HCT116 (cell line): Measurements from ENCODE around the gene TMEM117. TPM values are rescaled to one million over a fixed set of nuclear protein-coding genes. Genes with fewer than 3 reads are reported as not detected.

Experiments
- ATAC-seq: fragments of 200-7000 bp; cut with Tn5 transposase; 2 replicates; pipeline ENCODE4 v1.9.1; 2020; ENCODE audit warnings: mild to moderate bottlenecking, moderate library complexity
- BruUV-seq: library from RNA; stranded (reverse); fragments of 400-500 nt; replicated peaks from 2 replicates; lab custom pipeline; 2021; lab: Mats Ljungman, UMichigan
- CTCF ChIA-PET: fragments of 300-600 bp; sonication (Branson Sonifier 250); formaldehyde crosslinking; loops from one replicate; lab custom pipeline; 2021; ENCODE audit warnings: antibody characterized with exemption; lab: Charles Lee
- POLR2A ChIA-PET: fragments of 300-600, 350-600 bp; sonication (Branson Sonifier 250); formaldehyde crosslinking; loops from one replicate; lab custom pipeline; 2021; ENCODE audit warnings: antibody characterized with exemption; lab: Charles Lee
- RAD21 ChIA-PET, 2 experiments: fragments of 300-600 bp; sonication (Branson Sonifier 250); formaldehyde crosslinking; loops; one replicate each; lab custom pipeline; 2023; ENCODE audit warnings: low total read pairs in 2 of 2; ENCODE audit not compliant: uncharacterized antibody in 2 of 2, unreplicated experiment in 2 of 2, low non-redundant PET in 1 of 2; lab: Charles Lee
- DNase-seq: peaks from one replicate; pipeline ENCODE4 v3.0.0-alpha.2; 2010; ENCODE audit warnings: low read depth, low spot score
- H2AFZ ChIP-seq: fragments of 200-600 bp; shearing (Covaris generic), sonication (generic); 2 replicates; pipeline ENCODE4 v1.6.1; 2017; ENCODE audit warnings: low read depth, mixed run types, mixed read lengths, antibody characterized with exemption, low read length; ENCODE audit not compliant: poor library complexity, severe bottlenecking
- H3K27ac ChIP-seq: 2 replicates; pipeline ENCODE4 v1.5.1; 2012; ENCODE audit warnings: low read depth, low read length
- H3K27me3 ChIP-seq: fragments of 200-600 bp; sonication (generic); 2 replicates; pipeline ENCODE4 v1.6.1; 2016; ENCODE audit warnings: mixed run types, low read length, mixed read lengths; ENCODE audit not compliant: insufficient read depth
- H3K36me3 ChIP-seq, 2 experiments: fragments of 200-500 bp in 1 of 2; fragments of 200-600 bp in 1 of 2; sonication (Bioruptor generic) in 1 of 2; sonication (generic) in 1 of 2; 2 replicates each; pipeline versions ENCODE4 v1.5.1 to v1.6.1; 2014 to 2016; ENCODE audit warnings: low read length in 2 of 2, inconsistent platforms in 1 of 2, mixed read lengths in 1 of 2, mixed run types in 1 of 2; ENCODE audit not compliant: insufficient read depth in 2 of 2, control insufficient read depth in 1 of 2
- H3K4me1 ChIP-seq, 2 experiments: fragments of 200-600 bp in 1 of 2; sonication (generic) in 1 of 2; 2 replicates each; pipeline versions ENCODE4 v1.5.1 to v1.6.1; 2012 to 2017; ENCODE audit warnings: low read length in 2 of 2, inconsistent platforms in 1 of 2, mild to moderate bottlenecking in 1 of 2, mixed read lengths in 1 of 2, mixed run types in 1 of 2, moderate library complexity in 1 of 2; ENCODE audit not compliant: insufficient read depth in 2 of 2, control insufficient read depth in 1 of 2
- H3K4me2 ChIP-seq: fragments of 200-600 bp; sonication (generic); 2 replicates; pipeline ENCODE4 v1.6.1; 2017; ENCODE audit warnings: mixed run types, low read length, mixed read lengths
- H3K4me3 ChIP-seq, 2 experiments: fragments of 200-600 bp in 1 of 2; sonication (generic) in 1 of 2; replicated peaks in 1 of 2; 2 replicates each; pipeline ENCODE4 v1.5.1; 2011 to 2016; ENCODE audit warnings: low read length in 2 of 2, control low read depth in 1 of 2, low read depth in 1 of 2, mild to moderate bottlenecking in 1 of 2, mixed read lengths in 1 of 2, mixed run types in 1 of 2
- H3K79me2 ChIP-seq: fragments of 200-600 bp; sonication (generic); 2 replicates; pipeline ENCODE4 v1.6.1; 2017; ENCODE audit warnings: mild to moderate bottlenecking, mixed run types, low read length, moderate library complexity, mixed read lengths; ENCODE audit not compliant: insufficient read depth
- H3K9ac ChIP-seq: fragments of 200-600 bp; sonication (generic); 2 replicates; pipeline ENCODE4 v1.6.1; 2016; ENCODE audit warnings: low read length, mixed read lengths
- H3K9me2 ChIP-seq: fragments of 200-600 bp; sonication (generic), shearing (Covaris generic); 2 replicates; pipeline ENCODE4 v1.6.1; 2017; ENCODE audit warnings: mixed run types, mild to moderate bottlenecking, moderate library complexity; ENCODE audit not compliant: insufficient read depth
- H3K9me3 ChIP-seq, 2 experiments: fragments of 200-500 bp in 1 of 2; fragments of 200-600 bp in 1 of 2; sonication (Bioruptor generic) in 1 of 2; sonication (generic) in 1 of 2; 2 replicates each; pipeline ENCODE4 v1.6.1; 2014 to 2017; ENCODE audit warnings: low read length in 2 of 2, mixed read lengths in 2 of 2, inconsistent platforms in 1 of 2, low read depth in 1 of 2, mild to moderate bottlenecking in 1 of 2, mixed run types in 1 of 2, moderate library complexity in 1 of 2; ENCODE audit not compliant: control insufficient read depth in 1 of 2, insufficient read depth in 1 of 2
- H4K20me1 ChIP-seq: fragments of 200-600 bp; sonication (generic), shearing (Covaris generic); 2 replicates; pipeline ENCODE4 v1.6.1; 2017; ENCODE audit warnings: mixed run types, mild to moderate bottlenecking, moderate library complexity; ENCODE audit not compliant: insufficient read depth
- EZH2phosphoT487 ChIP-seq: fragments of 200-600 bp; IDR thresholded peaks from 2 replicates; pipeline ENCODE4 v1.6.1; 2018; ENCODE audit warnings: antibody characterized with exemption, borderline replicate concordance
- FOSL1 ChIP-seq: IDR thresholded peaks from 2 replicates; pipeline ENCODE4 v1.6.1; 2012; ENCODE audit warnings: low read depth
- JUND ChIP-seq: IDR thresholded peaks from 2 replicates; pipeline ENCODE4 v1.6.1; 2012
- MAX ChIP-seq: IDR thresholded peaks from 2 replicates; pipeline ENCODE4 v1.6.1; 2012
- POLR2A ChIP-seq: IDR thresholded peaks from 2 replicates; pipeline ENCODE4 v1.7.0; 2011; ENCODE audit warnings: borderline replicate concordance; ENCODE audit not compliant: insufficient read depth, insufficient read length; ENCODE audit errors: extremely low read depth
- REST ChIP-seq: IDR thresholded peaks from 2 replicates; pipeline ENCODE4 v1.6.1; 2012; ENCODE audit warnings: low read depth
- intact Hi-C: fragments of 100-400 bp; cut with micrococcal nuclease; formaldehyde crosslinking; loops from 2 replicates; pipeline ENCODE4 v1.10.0; 2022
- total RNA-seq: library from RNA; stranded (reverse); gene quantifications from one replicate; pipeline ENCODE4 v1.2.1, GENCODE V29; 2021; ENCODE audit not compliant: unreplicated experiment
- TF ChIP-seq, protein P1 (sequence below): IDR thresholded peaks from 2 replicates; pipeline ENCODE4 v1.6.1; 2011; ENCODE audit warnings: mild to moderate bottlenecking, low read length, moderate library complexity; ENCODE audit not compliant: insufficient replicate concordance; ENCODE audit errors: extremely low read depth
- TF ChIP-seq, protein P2 (sequence below), 3 experiments: fragments of 200-600 bp in 1 of 3; sonication (generic) in 1 of 3; IDR thresholded peaks in 2 of 3; conservative IDR thresholded peaks in 1 of 3; 2 replicates each; pipeline ENCODE4 v1.5.1; 2012 to 2017; ENCODE audit warnings: low read depth in 2 of 3, low read length in 2 of 3, antibody characterized with exemption in 1 of 3, borderline replicate concordance in 1 of 3, control low read depth in 1 of 3, mild to moderate bottlenecking in 1 of 3, mixed read lengths in 1 of 3, mixed run types in 1 of 3, moderate library complexity in 1 of 3; ENCODE audit not compliant: insufficient read depth in 1 of 3

The TMEM117 gene
- total RNA-seq, 1 experiment from 2014 or later = 3.6 TPM

DNA sequence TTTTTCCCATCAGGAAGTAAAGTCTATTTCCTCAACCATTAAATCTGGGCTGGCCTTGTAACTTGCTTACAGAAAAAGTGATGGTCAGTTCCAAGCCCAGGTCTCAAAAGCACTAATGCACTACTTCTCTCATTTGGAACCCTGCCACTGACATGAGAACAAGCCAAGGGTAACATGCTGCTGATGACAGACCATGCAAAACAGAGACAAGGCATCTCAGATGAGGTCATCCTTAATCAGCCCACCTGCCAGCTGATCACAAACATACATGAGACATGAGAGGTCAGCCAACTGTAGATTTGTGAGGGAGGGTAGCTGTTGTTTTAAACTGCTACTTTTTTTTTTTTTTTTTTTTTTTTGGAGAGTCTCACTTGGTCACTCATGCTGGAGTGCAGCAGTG, 45.9 kb upstream of the TMEM117 start (continued):
- TF ChIP-seq, protein P1, sequence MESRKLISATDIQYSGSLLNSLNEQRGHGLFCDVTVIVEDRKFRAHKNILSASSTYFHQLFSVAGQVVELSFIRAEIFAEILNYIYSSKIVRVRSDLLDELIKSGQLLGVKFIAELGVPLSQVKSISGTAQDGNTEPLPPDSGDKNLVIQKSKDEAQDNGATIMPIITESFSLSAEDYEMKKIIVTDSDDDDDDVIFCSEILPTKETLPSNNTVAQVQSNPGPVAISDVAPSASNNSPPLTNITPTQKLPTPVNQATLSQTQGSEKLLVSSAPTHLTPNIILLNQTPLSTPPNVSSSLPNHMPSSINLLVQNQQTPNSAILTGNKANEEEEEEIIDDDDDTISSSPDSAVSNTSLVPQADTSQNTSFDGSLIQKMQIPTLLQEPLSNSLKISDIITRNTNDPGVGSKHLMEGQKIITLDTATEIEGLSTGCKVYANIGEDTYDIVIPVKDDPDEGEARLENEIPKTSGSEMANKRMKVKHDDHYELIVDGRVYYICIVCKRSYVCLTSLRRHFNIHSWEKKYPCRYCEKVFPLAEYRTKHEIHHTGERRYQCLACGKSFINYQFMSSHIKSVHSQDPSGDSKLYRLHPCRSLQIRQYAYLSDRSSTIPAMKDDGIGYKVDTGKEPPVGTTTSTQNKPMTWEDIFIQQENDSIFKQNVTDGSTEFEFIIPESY = no peak
- TF ChIP-seq, protein P2, sequence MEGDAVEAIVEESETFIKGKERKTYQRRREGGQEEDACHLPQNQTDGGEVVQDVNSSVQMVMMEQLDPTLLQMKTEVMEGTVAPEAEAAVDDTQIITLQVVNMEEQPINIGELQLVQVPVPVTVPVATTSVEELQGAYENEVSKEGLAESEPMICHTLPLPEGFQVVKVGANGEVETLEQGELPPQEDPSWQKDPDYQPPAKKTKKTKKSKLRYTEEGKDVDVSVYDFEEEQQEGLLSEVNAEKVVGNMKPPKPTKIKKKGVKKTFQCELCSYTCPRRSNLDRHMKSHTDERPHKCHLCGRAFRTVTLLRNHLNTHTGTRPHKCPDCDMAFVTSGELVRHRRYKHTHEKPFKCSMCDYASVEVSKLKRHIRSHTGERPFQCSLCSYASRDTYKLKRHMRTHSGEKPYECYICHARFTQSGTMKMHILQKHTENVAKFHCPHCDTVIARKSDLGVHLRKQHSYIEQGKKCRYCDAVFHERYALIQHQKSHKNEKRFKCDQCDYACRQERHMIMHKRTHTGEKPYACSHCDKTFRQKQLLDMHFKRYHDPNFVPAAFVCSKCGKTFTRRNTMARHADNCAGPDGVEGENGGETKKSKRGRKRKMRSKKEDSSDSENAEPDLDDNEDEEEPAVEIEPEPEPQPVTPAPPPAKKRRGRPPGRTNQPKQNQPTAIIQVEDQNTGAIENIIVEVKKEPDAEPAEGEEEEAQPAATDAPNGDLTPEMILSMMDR (IDR thresholded peaks at IDR 0.05 in 2 of 3, conservative IDR thresholded peaks at IDR 0.05 in 1 of 3; ENCODE audit: borderline replicate concordance in 1 of 3, insufficient read depth in 1 of 3, low read depth in 2 of 3, low read length in 2 of 3) = no peak
- TF ChIP-seq FOSL1 = no peak
- no peak for TF ChIP-seq EZH2phosphoT487
- TF ChIP-seq POLR2A = no peak
- no peak for TF ChIP-seq MAX
- no peak for TF ChIP-seq JUND

- no peaks in the 10 kb centered on the region for H3K9me2 ChIP-seq
- CTCF ChIA-PET = no interaction called here
- peaks cover 34 to 46% of the 10 kb centered on the region in 2 experiments for H3K36me3 ChIP-seq
- H3K9ac ChIP-seq = no peak overlapping the region
- no peaks in the 10 kb centered on the region; the same call in 1 of the 2 replicates for H3K79me2 ChIP-seq
- H3K4me1 ChIP-seq = no peaks in the 10 kb centered on the region
- H3K27ac ChIP-seq = no peak overlapping the region
- TF ChIP-seq FOSL1 (no peak), MAX (no peak), POLR2A (no peak), REST (no peak)
- TF ChIP-seq, protein P2 (IDR thresholded peaks at IDR 0.05 in 2 of 3, conservative IDR thresholded peaks at IDR 0.05 in 1 of 3; ENCODE audit: borderline replicate concordance in 1 of 3, insufficient read depth in 1 of 3, low read depth in 2 of 3, low read length in 2 of 3) = no peak
- H2AFZ ChIP-seq = no peak overlapping the region
- H3K4me3 ChIP-seq = no peak overlapping the region
- POLR2A ChIA-PET = interaction anchor here (1.0 kb wide), 1 partner anchor 10 kb away, joined by 3 read pairs; no protein-coding TSS in a partner anchor
- intact Hi-C loops = no loop called here
- H3K4me2 ChIP-seq = no peak overlapping the region
- no peaks in the 10 kb centered on the region for H4K20me1 ChIP-seq
- no peak for DNase-seq
- no TSS peak for BruUV-seq
- no peak for ATAC-seq
- H3K9me3 ChIP-seq = no peaks in the 10 kb centered on the region
- RAD21 ChIA-PET = no interaction called here
- no peaks in the 10 kb centered on the region for H3K27me3 ChIP-seq
Observed at GRCh38 chr12:43795716-43796280, 40.1 kb upstream of the TMEM117 start.
